Stomach smooth muscle (tissue), 2 donors: Measurements from ENCODE around the gene OR10H1.
"Not testable (repeated sequence)": the region's sequence is repeated elsewhere in the genome, so short reads cannot be mapped to it uniquely, and the experiment has no call there.

ENCODE experiments used
- H3K27ac ChIP-seq: one replicate; pipeline ENCODE4 v1.7.0; 2013; ENCODE audit warnings: mild to moderate bottlenecking, low read length, inconsistent platforms
- H3K27me3 ChIP-seq, 2 donors: one replicate each; pipeline ENCODE4 v1.7.0; 2013; ENCODE audit warnings: low read length in 2 of 2; ENCODE audit not compliant: insufficient read depth in 2 of 2, control insufficient read depth in 1 of 2
- H3K36me3 ChIP-seq, 2 donors: one replicate each; pipeline ENCODE4 v1.7.0; 2013; ENCODE audit warnings: low read length in 2 of 2; ENCODE audit not compliant: control insufficient read depth in 2 of 2, insufficient read depth in 2 of 2
- H3K4me1 ChIP-seq: one replicate; pipeline ENCODE4 v1.7.0; 2013; ENCODE audit warnings: low read length; ENCODE audit not compliant: control insufficient read depth, insufficient read depth
- H3K4me3 ChIP-seq, 2 donors: one replicate each; pipeline ENCODE4 v1.7.0; 2013; ENCODE audit warnings: low read length in 2 of 2
- H3K9ac ChIP-seq, 2 donors: one replicate each; pipeline ENCODE4 v1.7.0; 2013; ENCODE audit warnings: low read length in 2 of 2, mild to moderate bottlenecking in 1 of 2
- H3K9me3 ChIP-seq, 2 donors: one replicate each; pipeline ENCODE4 v1.7.0; 2013; ENCODE audit warnings: low read length in 2 of 2; ENCODE audit not compliant: control insufficient read depth in 2 of 2
- donor health status: healthy.
- donor health status: Pancreatic carcinoma.

OR10H1 gene, protein sequence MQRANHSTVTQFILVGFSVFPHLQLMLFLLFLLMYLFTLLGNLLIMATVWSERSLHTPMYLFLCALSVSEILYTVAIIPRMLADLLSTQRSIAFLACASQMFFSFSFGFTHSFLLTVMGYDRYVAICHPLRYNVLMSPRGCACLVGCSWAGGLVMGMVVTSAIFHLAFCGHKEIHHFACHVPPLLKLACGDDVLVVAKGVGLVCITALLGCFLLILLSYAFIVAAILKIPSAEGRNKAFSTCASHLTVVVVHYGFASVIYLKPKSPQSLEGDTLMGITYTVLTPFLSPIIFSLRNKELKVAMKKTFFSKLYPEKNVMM

DNA sequence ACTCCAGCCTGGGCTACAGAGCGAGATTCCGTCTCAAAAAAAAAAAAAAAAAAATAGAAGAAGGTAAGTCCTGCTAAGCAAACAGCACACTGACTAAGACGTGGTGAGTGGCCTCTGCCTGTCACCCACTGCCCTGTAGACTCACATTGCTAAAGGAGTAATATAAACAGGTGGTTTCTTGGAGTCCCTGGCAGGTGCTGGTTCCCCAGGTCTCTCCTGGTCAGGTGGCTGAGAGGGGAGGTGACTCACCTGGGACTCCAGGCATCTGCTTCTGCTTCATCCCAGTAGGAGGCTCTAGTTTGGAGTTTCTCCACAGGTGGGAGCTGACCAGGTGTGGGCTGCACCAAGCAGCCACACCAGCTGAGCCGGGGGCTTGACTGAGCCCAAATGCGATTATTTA, at the start of gene OR10H1:
Gene OR10H1, minus strand, starts transcription at position 359 of the 400 bp plus-strand sequence. CDS start 7,627 bp downstream, outside the sequence.
- Histone ChIP-seq H3K4me1 (no peaks in the 10 kb centered on the region), H3K27ac (no peak within 1 kb of the TSS), H3K36me3 (no peaks in the 10 kb centered on the region), H3K9ac (no peak within 1 kb of the TSS), H3K4me3 (no peak within 1 kb of the TSS), H3K9me3 (no peaks in the 10 kb centered on the region), H3K27me3 (peaks cover 12 to 24% of the 10 kb centered on the region in 2 donors)

DNA sequence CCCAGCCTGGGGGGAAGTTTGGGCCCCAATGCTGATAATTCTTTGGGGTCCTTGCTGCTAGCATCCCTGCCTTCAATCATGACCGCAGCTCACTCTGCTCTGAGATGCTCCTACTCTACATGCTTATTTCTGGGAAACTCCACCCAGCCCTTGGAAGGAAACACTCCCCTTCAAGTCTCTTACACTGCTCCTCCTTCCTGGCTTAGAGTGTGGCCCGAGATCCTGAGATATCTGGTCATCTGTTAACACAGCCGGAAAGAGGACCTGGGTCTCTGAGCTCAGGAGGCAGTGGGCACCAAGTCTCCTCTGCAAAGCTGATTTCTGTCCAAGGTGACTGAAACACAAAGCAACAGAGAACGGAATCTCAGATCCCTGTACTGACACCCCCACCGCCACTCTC, 49.4 kb upstream of the OR10H1 start:
- H3K9me3 ChIP-seq, result no peaks in the 10 kb centered on the region

DNA sequence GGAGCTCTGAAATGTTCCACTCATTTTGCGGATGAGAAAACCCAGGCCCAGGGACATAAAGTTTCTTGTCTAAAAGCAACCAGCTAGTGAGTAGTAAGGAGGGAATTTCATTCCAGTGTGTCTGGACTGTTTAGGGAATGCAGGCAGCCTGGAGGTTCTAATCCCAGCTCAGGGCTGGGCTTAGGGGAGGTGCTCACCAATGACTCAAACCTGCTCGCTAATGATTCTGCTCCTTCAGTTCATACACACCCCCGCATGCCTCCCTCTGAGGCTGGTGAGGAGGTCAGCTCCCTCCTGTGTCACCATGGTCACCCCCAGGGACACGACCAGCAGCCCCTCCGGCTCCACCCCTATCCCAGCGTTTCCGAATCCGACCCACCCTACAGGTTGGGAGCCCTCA, 47.8 kb upstream of the OR10H1 start:
- Histone ChIP-seq H3K9ac (no peak overlapping the region), H3K4me1 (no peaks in the 10 kb centered on the region), H3K4me3 (no peak overlapping the region), H3K36me3 (no peaks in the 10 kb centered on the region), H3K27ac (no peak overlapping the region), H3K9me3 (no peaks in the 10 kb centered on the region), H3K27me3 (peaks cover 6 to 9% of the 10 kb centered on the region in 2 donors)

More for the DNA sequence above, 49.4 kb upstream of the OR10H1 start:
- H3K4me1 ChIP-seq, result peaks cover 3% of the 10 kb centered on the region
- H3K36me3 ChIP-seq, result no peaks in the 10 kb centered on the region
- no peak overlapping the region for H3K9ac ChIP-seq
- H3K4me3 ChIP-seq, result no peak overlapping the region
- peaks cover 6 to 9% of the 10 kb centered on the region in 2 donors for H3K27me3 ChIP-seq
- no peak overlapping the region for H3K27ac ChIP-seq

DNA sequence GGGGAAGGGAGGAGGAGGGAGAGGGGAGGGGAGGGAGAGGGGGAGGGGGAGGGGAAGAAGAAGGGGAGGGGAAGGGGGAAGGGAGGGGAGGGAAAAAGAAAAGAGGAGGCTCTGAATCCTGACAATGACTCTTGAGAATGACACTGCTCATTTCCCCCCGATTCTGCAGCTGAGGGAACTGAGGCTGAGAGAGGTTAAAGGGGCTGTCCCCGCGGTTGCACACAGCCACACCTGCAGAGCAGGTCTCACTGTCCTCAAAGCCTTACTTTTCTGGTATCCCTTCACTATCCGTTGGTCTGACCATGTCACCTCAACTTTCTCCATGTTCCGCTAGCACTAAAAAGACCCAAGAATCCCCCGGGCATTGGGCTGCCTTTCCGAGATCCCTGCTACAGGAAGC, 47.0 kb upstream of the OR10H1 start:
- no peaks in the 10 kb centered on the region for H3K9me3 ChIP-seq
- no peaks in the 10 kb centered on the region for H3K36me3 ChIP-seq
- no peaks in the 10 kb centered on the region for H3K4me1 ChIP-seq
- peaks cover 6 to 13% of the 10 kb centered on the region in 2 donors for H3K27me3 ChIP-seq
- no peak overlapping the region for H3K27ac ChIP-seq
- H3K9ac ChIP-seq, result no peak overlapping the region
- H3K4me3 ChIP-seq, result no peak overlapping the region

DNA sequence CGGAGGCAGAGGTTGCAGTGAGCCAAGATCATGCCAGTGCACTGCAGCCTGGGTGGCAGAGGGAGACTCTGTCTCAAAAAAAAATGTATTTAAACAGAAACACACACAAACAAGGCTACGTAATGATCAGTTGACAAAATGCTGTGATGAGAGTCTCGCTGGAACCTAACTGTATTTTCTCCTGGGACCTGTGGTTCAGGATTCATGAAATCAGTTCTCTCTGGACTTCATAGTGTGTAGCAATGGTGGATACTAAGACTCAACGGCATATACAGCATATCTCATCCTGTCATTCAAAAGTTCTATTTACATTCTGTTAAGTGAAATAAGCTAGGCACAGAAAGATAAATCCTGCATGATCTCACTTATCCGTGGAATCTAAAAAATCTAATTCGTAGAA, 45.1 kb upstream of the OR10H1 start:
- Histone ChIP-seq H3K27me3 (peaks cover 6 to 13% of the 10 kb centered on the region in 2 donors), H3K36me3 (no peaks in the 10 kb centered on the region)

DNA sequence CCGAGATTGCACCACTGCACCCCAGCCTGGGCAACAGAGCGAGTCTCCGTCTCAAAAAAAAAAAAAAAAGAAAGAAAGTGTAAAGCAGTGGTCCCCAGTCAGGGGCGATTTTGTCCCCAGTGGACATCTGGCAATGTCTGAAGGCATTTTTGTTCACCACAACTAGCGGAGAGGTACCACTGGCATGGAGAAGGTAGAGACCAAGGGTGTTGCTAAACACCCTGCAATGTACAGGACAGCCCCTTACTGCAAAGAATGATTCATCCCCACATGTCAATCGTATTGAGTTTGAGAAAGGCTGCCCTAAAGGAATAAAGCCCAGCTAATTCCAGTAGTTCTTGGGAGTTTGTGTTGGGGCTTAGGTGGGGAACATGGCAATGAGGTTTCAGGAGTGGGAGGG, 43.7 kb upstream of the OR10H1 start:
- Histone ChIP-seq H3K9ac (no peak overlapping the region), H3K4me1 (no peaks in the 10 kb centered on the region), H3K36me3 (no peaks in the 10 kb centered on the region), H3K27me3 (peaks cover 6 to 12% of the 10 kb centered on the region in 2 donors), H3K27ac (no peak overlapping the region), H3K4me3 (no peak overlapping the region), H3K9me3 (no peaks in the 10 kb centered on the region)

More for the DNA sequence above, 45.1 kb upstream of the OR10H1 start:
- no peak overlapping the region for H3K27ac ChIP-seq
- no peak overlapping the region for H3K9ac ChIP-seq
- H3K4me1 ChIP-seq, result no peaks in the 10 kb centered on the region
- no peaks in the 10 kb centered on the region for H3K9me3 ChIP-seq
- no peak overlapping the region for H3K4me3 ChIP-seq

DNA sequence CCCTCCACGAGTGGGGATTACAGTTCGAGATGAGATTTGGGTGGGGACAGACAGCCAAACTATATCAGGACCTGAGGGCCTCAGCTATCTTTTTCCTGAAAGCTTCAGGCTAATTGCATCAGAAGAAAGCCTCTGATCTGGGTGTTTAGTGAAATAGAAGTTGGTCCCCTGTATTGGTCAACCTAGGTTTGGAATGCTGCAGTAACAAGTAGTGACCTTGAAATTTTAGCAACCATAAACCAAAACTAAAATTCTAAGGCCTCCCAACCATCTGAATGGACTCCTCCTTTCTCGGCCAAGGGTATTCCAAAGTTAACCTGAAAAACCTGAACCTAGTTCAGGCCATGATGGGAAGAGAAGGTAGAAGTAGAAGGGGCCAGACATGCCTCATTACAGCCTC, 34.9 kb upstream of the OR10H1 start:
- no peak overlapping the region for H3K9ac ChIP-seq
- H3K27ac ChIP-seq, result no peak overlapping the region
- no peak overlapping the region for H3K4me3 ChIP-seq
- H3K27me3 ChIP-seq, result peaks cover 0 to 2% of the 10 kb centered on the region in 2 donors
- no peaks in the 10 kb centered on the region for H3K4me1 ChIP-seq
- H3K36me3 ChIP-seq, result no peaks in the 10 kb centered on the region
- peaks cover 2 to 8% of the 10 kb centered on the region in 2 donors for H3K9me3 ChIP-seq

DNA sequence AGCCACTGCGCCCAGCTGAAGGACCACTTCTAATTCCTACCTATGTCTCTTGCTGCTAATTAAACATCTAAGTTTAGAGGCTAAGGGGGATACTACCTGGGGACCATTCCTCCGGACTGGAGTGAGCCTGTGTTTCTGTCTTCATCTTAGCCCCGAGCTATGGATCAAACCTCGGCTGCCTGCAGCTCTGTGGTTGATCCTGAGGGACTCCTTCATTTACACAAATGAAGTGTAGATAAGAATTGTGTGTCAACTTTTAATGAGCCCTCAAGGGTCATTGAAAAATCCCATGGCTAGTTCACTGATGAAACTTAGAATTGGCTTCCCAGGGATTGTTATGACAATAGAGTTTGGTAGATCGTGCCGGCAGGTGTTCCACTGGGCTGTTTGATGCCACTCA, 31.5 kb upstream of the OR10H1 start:
- Histone ChIP-seq H3K4me3 (no peak overlapping the region), H3K9me3 (peaks cover 0 to 2% of the 10 kb centered on the region in 2 donors), H3K9ac (no peak overlapping the region), H3K4me1 (no peaks in the 10 kb centered on the region), H3K36me3 (no peaks in the 10 kb centered on the region), H3K27me3 (peaks cover 0 to 4% of the 10 kb centered on the region in 2 donors), H3K27ac (no peak overlapping the region)

DNA sequence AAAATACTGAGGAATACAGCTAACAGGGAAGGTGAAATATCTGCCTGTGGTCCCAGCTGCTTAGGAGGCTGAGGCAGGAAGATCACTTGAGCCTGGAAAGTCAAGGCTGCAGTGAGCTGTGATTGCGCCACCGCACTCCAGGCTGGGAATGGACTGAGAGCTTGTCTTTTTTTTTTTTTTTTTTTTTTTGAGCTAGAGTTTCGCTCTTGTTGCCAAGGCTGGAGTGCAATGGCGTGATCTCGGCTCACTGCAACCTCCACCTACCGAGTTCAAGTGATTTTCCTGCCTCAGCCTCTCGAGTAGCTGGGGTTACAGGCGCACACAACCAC, 28.4 kb upstream of the OR10H1 start:
- H3K36me3 ChIP-seq, H3K9ac ChIP-seq, H3K27ac ChIP-seq, H3K4me1 ChIP-seq, H3K9me3 ChIP-seq, H3K4me3 ChIP-seq, H3K27me3 ChIP-seq: not testable (repeated sequence)

DNA sequence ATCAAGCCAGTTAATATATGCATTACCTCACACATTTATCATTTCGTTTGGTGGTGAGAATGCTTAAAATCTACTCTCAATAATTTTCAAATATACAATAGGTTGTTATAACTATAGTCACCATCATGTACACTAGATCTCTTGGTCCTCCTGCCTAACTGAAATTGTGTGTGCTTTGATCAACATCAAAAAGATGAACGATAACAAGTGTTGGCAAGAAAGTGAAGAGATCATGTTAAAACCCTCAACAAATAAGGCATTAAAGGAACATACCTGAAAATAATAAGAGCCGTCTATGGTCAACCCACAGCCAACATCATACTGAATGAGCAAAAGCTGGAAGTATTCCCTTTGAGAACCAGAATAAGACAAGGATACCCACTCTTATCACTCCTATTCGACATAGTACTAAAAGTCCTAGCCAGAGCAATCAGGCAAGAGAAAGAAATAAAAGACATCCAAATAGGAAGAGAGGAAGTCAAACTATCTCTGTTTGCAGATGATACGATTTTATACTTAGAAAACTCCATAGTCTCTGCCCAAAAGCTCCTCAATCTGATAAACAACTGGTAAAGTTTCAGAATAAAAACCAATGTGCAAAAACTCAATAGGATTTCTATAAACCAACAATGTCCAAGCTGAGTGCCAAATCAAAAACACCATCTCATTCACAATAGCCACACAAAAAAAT, 27.9 kb upstream of the OR10H1 start:
- H3K9ac ChIP-seq, result no peak overlapping the region
- H3K36me3 ChIP-seq, result no peaks in the 10 kb centered on the region
- peaks cover 0 to 4% of the 10 kb centered on the region in 2 donors for H3K27me3 ChIP-seq
- H3K4me3 ChIP-seq, result no peak overlapping the region
- no peaks in the 10 kb centered on the region for H3K4me1 ChIP-seq
- no peak overlapping the region for H3K27ac ChIP-seq
- no peaks in the 10 kb centered on the region for H3K9me3 ChIP-seq
